Activated CD4-positive, alpha-beta T cell treated with anti-CD3 and anti-CD28 coated beads, Interleukin-2, amount 10 ng/mL, durations not matched to agents 24 days and 14 days (primary cell): ENCODE data around the gene ATP9B. TPM values are rescaled to one million over a fixed set of nuclear protein-coding genes. Genes with fewer than 3 reads are reported as not detected.

Source experiments
- DNase-seq: peaks from one replicate; pipeline ENCODE4 v3.0.0; 2022
- H3K27ac Mint-ChIP-seq: one replicate; pipeline ENCODE4 v1.8.0; 2022; ENCODE audit warnings: mild to moderate bottlenecking, mixed read lengths
- H3K27me3 Mint-ChIP-seq: one replicate; pipeline ENCODE4 v1.8.0; 2022; ENCODE audit warnings: mixed read lengths
- H3K36me3 Mint-ChIP-seq: one replicate; pipeline ENCODE4 v1.8.0; 2022; ENCODE audit warnings: low read depth, mild to moderate bottlenecking, mixed read lengths
- H3K4me1 Mint-ChIP-seq: one replicate; pipeline ENCODE4 v1.8.0; 2021; ENCODE audit warnings: mixed read lengths
- H3K4me3 Mint-ChIP-seq: one replicate; pipeline ENCODE4 v1.8.0; 2022; ENCODE audit warnings: mild to moderate bottlenecking, moderate library complexity, mixed read lengths
- H3K9me3 Mint-ChIP-seq: one replicate; pipeline ENCODE4 v1.8.0; 2021; ENCODE audit warnings: mixed read lengths
- intact Hi-C: fragments of 100-400 bp; cut with micrococcal nuclease; formaldehyde crosslinking; loops from one replicate; pipeline ENCODE4 v1.15.1; 2023
- total RNA-seq: library from RNA; stranded (reverse); gene quantifications from 2 replicates; pipeline ENCODE4 v1.2.3, GENCODE V29; 2022

The ATP9B gene
- total RNA-seq, 1 donor from 2014 or later: 30.3 TPM

DNA sequence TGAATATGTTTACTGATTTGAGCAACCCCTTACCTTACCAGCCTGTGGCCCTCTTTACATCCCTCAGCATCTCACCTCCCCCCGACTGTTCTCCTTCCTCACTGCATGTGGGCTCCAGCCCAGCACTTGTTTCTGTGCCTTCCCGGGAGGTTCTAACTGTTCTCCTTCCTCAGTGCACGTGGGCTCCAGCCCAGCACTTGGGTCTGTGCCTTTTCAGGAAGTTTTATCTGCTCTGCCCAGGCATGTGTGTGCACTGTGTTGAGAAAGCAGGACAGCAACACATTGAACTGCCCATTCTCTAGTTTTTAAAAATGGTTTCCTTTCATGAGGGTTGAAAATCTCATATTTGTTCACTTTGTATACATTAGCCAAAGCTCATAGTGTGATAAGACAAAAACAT lies 158.4 kb downstream of the ATP9B start:
- H3K4me3 Mint-ChIP-seq: no peak overlapping the region
- H3K9me3 Mint-ChIP-seq: no peaks in the 10 kb centered on the region
- H3K36me3 Mint-ChIP-seq: no peaks in the 10 kb centered on the region
- no peaks in the 10 kb centered on the region for H3K27me3 Mint-ChIP-seq
- H3K4me1 Mint-ChIP-seq: no peaks in the 10 kb centered on the region
- intact Hi-C loops: no loop called here
- H3K27ac Mint-ChIP-seq: peak overlapping the region; percentile 42
- DNase-seq: no peak

DNA sequence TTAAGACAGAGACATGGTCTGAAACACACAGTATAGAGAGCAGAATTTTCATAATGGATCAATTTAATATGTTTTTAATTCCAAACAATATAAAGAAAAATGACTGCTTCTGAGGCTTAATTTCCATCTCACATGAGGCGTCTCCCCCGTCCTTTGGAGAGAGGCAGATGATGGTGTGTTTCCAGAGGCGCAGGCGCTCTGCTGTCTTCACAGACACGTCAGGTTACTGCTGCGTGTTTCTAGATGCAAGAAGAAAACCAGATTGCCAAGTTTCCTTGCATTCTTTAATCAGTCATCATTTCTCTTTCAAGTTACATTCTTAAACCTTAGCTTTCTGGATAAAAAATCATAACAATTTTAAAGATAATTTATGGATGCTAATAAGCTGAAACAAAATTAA lies 160.2 kb downstream of the ATP9B start:
- no peaks in the 10 kb centered on the region for H3K36me3 Mint-ChIP-seq
- intact Hi-C loops: no loop called here

DNA sequence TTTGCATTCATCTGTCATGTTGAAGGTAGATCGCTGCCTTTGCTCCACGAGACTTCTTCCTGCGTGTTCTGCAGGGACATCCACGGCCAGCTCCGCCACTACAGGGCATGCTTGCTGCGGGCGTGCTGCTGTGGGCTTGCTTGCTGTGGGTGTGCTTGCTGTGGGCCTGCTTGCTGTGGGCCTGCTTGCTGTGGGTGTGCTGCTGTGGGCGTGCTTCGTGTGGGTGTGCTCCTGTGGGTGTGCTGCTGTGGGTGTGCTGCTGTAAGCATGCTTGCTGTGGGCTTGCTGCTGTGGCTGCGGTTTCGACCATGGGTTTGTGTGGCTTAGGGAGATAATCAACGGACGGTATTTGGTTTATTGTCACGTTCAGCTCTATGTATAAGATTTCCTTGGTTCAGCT lies 165.2 kb downstream of the ATP9B start:
- Mint-ChIP-seq H3K9me3 (no peaks in the 10 kb centered on the region), H3K4me1 (no peaks in the 10 kb centered on the region), H3K27ac (no peak overlapping the region), H3K27me3 (no peaks in the 10 kb centered on the region), H3K4me3 (no peak overlapping the region), H3K36me3 (no peaks in the 10 kb centered on the region)
- intact Hi-C loops: no loop called here
- DNase-seq: peak; percentile 41

More for the DNA sequence above, 160.2 kb downstream of the ATP9B start:
- Mint-ChIP-seq H3K27ac (no peak overlapping the region), H3K9me3 (no peaks in the 10 kb centered on the region), H3K4me3 (no peak overlapping the region), H3K4me1 (no peaks in the 10 kb centered on the region), H3K27me3 (no peaks in the 10 kb centered on the region)
- DNase-seq: no peak

DNA sequence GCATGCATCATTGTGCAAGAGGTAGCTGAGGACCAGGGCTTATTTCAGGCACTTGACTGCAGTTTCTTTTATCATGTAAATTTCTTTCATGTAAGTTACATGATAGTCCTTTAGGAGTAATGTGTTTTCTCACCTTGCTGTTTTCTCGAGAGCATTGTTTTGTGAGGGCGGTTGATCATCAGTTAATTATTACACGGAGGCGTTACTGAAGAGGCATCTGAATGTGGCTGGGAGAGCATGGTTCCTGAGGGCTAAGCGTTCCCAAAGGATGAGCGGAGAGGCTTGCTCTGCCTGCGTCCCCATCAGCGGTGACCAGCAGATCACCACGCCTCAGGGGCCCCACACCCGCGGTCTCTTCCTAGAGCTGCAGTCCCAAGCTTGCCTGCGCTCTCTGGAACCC lies 170.4 kb downstream of the ATP9B start:
- H3K27ac Mint-ChIP-seq: no peak overlapping the region

DNA sequence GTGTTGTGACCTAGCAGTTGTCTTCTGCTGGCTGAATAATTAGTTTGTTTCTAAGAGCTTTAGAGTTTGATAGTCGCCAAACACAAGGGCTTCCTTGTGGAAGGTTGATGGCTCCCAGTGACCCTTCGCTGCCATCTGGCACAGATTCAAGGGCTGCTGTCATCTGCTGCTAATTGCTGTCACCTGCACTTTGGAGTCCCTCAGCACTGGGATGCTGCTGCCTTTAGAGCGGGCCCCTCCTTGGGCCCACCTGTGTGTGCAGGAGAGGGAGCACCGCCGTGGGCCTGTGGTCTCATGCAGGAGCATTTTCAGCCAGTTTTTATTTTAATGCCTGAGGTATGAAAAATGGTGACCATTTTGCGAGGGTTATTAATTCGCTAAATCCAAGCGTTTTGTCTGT lies 172.6 kb downstream of the ATP9B start:
- peak; percentile 39 for DNase-seq
- H3K36me3 Mint-ChIP-seq: no peaks in the 10 kb centered on the region
- H3K27me3 Mint-ChIP-seq: peaks cover 2% of the 10 kb centered on the region
- intact Hi-C loops: no loop called here
- H3K9me3 Mint-ChIP-seq: no peaks in the 10 kb centered on the region
- H3K4me3 Mint-ChIP-seq: no peak overlapping the region
- H3K4me1 Mint-ChIP-seq: peaks cover 5% of the 10 kb centered on the region
- H3K27ac Mint-ChIP-seq: no peak overlapping the region

More for the DNA sequence above, 170.4 kb downstream of the ATP9B start:
- no peak overlapping the region for H3K4me3 Mint-ChIP-seq
- H3K27me3 Mint-ChIP-seq: no peaks in the 10 kb centered on the region
- no peak for DNase-seq
- H3K4me1 Mint-ChIP-seq: no peaks in the 10 kb centered on the region
- intact Hi-C loops: no loop called here
- no peaks in the 10 kb centered on the region for H3K36me3 Mint-ChIP-seq
- no peaks in the 10 kb centered on the region for H3K9me3 Mint-ChIP-seq

DNA sequence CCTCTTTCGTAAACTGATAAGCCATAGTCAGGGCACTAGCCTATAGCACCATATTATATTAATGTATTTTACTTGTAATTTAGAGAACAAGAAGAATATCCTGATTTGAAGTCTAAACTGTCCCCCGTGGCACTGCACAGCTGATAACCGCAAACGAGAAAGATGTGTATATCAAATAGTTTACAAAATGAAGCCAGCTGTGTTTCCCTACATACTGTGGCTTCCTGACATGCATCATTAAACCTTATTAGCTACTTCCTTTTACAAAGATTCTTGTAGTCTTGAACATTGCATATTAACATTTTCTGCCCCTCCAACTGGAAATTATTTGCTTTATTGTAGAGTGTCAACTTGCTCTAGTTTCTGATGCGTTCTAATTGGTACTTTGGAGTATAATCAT lies 173.1 kb downstream of the ATP9B start:
- Mint-ChIP-seq H3K36me3 (no peaks in the 10 kb centered on the region), H3K9me3 (no peaks in the 10 kb centered on the region), H3K4me1 (peaks cover 5% of the 10 kb centered on the region), H3K27me3 (peaks cover 2% of the 10 kb centered on the region), H3K4me3 (no peak overlapping the region), H3K27ac (no peak overlapping the region)
- peak; percentile 16 for DNase-seq
- intact Hi-C loops: no loop called here

DNA sequence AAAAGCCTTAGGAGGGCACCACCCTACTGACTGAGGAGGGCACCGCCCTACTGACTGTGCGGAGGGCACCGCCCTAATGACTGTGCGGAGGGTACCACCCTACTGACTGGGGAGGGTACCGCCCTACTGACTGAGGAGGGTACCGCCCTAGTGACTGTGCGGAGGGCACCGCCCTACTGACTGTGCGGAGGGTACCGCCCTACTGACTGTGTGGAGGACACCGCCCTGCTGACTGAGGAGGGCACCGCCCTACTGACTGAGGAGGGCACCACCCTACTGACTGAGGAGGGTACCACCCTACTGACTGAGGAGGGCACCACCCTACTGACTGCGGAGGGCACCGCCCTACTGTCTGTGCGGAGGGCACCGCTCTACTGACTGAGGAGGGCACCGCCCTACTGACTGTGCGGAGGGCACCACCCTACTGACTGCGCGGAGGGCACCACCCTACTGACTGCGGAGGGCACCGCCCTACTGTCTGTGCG lies 176.4 kb downstream of the ATP9B start:
- Mint-ChIP-seq H3K4me3 (no peak overlapping the region), H3K27me3 (peaks cover 2% of the 10 kb centered on the region), H3K4me1 (peaks cover 7% of the 10 kb centered on the region), H3K9me3 (no peaks in the 10 kb centered on the region), H3K27ac (no peak overlapping the region), H3K36me3 (no peaks in the 10 kb centered on the region)
- DNase-seq: peak; percentile 56
- intact Hi-C loops: loop anchor here (1.0 to 2.0 kb wide), 3 partner anchors 175 to 370 kb away; no protein-coding TSS in a partner anchor

DNA sequence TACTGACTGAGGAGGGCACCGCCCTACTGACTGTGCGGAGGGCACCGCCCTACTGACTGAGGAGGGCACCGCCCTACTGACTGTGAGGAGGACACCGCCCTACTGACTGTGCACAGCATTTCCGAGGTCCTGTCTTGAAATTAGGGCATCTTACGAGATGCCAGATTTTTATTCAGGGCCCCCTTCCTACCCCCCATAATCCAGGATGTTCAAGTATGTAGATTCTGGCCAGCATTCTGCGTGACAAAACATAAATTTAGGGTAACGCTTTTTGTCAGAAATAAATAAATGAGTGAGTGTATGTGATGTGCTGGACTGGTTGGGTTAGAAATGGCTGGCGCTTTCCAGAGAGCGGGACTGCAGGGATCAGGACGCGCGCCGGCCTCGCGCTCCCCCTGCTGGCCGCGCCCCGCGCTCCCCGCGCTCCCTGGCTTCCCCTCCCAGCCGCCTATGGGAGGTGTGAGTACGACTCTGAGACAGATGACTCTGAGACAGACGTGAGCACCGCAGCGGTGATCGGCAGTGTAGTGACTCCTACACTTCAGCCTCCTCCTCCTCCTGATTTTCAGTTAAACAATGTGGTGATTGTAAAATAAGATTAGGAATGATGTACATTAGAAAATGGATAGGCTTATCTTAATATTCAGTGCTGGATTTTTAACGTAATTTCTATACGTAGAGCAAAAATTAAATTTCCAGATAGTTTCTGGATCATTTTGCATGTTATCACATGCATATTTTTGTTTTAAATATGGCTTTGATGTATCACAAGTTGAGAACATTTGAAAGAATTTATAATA lies 177.3 kb downstream of the ATP9B start:
- H3K4me3 Mint-ChIP-seq: peak overlapping the region; percentile 37
- H3K36me3 Mint-ChIP-seq: no peaks in the 10 kb centered on the region
- H3K4me1 Mint-ChIP-seq: peaks cover 7% of the 10 kb centered on the region
- intact Hi-C loops: loop anchor here (1.0 to 2.0 kb wide), 3 partner anchors 176 to 371 kb away; no protein-coding TSS in a partner anchor
- DNase-seq: peak; percentile 90
- no peaks in the 10 kb centered on the region for H3K9me3 Mint-ChIP-seq
- peaks cover 2% of the 10 kb centered on the region for H3K27me3 Mint-ChIP-seq
- peak overlapping the region; percentile 60 for H3K27ac Mint-ChIP-seq

DNA sequence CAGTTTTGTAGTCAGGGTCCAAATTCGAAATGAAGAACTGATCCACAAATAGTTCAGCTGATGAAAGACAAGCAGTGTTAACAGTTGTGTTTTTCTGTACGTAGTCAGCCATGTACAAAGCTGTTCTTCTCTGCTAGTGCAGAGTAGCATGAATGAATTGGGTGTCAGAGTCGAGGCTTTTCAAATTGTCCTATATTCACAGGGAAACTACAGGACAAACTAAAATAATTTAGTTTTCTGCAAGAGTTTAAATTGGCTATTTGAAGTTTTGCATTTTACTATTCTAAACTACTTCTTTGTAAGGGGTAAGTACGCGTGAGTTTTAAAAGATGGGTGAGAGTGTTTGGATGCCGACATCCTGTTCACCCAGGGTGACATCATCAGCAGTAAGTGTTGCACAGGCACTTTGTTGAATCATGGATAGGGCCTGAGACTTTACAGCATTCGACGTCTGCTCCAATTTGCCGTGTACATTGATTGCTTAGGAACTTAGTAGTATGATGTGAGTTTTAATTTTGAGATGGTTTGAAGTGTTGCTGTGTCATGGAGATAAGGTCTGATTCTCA lies 179.4 kb downstream of the ATP9B start:
- Mint-ChIP-seq H3K9me3 (no peaks in the 10 kb centered on the region), H3K27me3 (peaks cover 2% of the 10 kb centered on the region), H3K4me1 (peaks cover 10% of the 10 kb centered on the region), H3K4me3 (no peak overlapping the region), H3K36me3 (no peaks in the 10 kb centered on the region), H3K27ac (no peak overlapping the region)
- intact Hi-C loops: no loop called here
- DNase-seq: peak; percentile 50

DNA sequence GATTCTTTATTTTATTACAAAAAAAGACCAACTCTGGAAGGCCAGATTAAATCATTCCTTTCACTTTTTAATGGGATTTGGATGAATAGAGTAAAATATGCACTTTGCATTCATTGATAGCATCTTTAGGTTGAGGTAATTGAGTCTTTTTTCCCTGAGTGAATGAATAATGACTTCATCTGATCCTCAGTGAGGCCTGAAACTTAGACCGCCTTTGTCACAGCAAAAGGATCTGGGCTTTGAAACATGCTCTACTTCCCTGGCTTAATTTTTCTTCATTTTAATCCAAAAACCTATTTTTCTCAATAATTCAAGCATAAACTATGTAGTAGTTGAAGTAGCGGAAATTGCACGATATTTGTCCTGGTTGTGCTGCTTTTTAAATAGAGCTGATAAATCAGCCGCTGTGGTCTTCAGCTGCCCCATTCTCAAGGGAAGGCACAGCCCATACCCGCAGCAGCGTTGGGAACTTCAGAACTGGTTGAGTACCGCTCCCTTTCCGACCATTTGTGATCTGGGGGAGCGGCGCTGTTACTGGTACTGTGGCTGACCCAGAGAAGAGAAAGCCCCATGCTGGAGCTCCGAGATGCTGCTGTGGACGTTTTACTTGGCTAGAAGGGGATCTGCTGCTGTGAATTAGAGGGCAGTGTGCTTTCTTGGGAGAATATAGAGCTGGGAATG lies 181.2 kb downstream of the ATP9B start:
- Mint-ChIP-seq H3K27ac (no peak overlapping the region), H3K9me3 (no peaks in the 10 kb centered on the region), H3K36me3 (no peaks in the 10 kb centered on the region), H3K4me1 (peaks cover 10% of the 10 kb centered on the region), H3K27me3 (peaks cover 2% of the 10 kb centered on the region), H3K4me3 (no peak overlapping the region)
- peak; percentile 24 for DNase-seq
- intact Hi-C loops: no loop called here

DNA sequence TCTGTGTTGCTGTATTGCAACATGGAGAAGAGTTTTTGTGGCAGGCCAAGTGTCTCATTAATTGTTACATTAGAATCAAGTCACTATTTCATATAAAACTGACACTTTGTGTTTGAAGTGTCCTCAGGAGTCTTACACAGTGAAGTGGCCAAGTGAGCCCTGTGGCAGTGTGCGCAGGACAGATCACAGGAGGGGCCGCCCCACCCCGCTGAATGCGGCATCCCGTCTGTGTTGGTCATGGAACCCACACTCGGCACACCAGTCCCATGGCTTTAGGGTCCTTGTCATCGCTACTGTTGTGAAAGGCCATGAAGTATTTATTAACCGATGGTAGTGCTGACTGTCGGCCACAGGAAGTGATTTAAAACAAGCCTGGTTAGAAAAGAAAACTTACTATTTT lies 181.8 kb downstream of the ATP9B start:
- Mint-ChIP-seq H3K27ac (no peak overlapping the region), H3K9me3 (no peaks in the 10 kb centered on the region), H3K4me3 (no peak overlapping the region), H3K27me3 (peaks cover 2% of the 10 kb centered on the region), H3K36me3 (no peaks in the 10 kb centered on the region), H3K4me1 (peaks cover 10% of the 10 kb centered on the region)
- DNase-seq: peak; percentile 47
- intact Hi-C loops: no loop called here

DNA sequence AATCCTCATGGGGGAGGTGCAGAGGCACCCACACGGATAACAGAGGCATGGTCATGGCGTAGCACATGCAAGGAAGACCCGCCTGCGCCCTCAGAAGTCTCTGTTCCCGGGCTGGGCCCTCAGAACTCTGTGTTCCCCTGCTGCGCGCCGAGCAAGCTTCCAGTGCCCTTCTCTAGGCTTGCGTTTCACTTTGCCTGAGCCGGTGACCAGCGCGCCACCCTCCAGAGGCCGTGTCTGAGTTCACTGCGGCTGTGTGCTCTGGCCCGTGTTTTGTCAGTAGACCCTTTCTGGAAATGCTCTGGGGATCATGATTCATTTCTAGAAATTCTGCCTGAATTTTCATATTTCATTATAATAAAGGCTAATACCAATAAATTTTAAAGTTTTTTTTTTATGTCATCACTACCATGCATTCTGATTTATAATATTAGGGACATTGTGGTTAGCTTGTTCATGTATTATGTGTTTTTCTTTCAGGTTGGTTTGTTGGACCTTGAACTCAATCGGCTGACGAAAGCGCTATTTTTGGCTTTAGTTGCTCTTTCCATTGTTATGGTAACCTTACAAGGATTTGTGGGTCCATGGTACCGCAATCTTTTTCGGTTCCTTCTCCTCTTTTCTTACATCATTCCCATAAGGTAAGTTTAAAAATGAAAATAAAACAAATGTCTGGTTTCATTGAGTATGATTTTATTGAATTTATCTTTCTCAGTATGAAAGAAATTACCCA lies 183.9 kb downstream of the ATP9B start:
- H3K36me3 Mint-ChIP-seq: no peaks in the 10 kb centered on the region
- no peak overlapping the region for H3K4me3 Mint-ChIP-seq
- H3K27ac Mint-ChIP-seq: no peak overlapping the region
- intact Hi-C loops: no loop called here
- no peaks in the 10 kb centered on the region for H3K9me3 Mint-ChIP-seq
- H3K4me1 Mint-ChIP-seq: peaks cover 5% of the 10 kb centered on the region
- DNase-seq: peak; percentile 17
- H3K27me3 Mint-ChIP-seq: no peaks in the 10 kb centered on the region

DNA sequence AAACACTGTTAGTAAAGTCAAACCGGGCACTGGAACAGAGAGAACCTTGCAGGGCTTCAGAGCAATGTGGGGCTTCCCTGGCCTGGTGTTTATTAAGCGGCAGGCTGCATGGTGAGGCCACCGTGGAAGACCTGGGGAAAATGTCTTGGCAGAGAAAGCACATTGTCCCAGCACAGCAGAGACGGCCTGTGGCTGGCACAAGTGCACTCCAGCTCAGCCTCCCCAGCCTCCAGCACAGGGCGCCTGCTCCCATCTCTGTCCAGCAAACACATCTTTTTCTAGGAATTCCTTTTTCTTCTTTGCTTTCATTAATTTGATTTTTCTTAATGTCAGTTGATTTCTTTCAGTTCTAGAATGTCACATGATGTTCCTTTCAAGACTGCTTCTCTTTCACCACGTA lies 188.3 kb downstream of the ATP9B start:
- Mint-ChIP-seq H3K9me3 (no peaks in the 10 kb centered on the region), H3K4me1 (no peaks in the 10 kb centered on the region), H3K27ac (no peak overlapping the region), H3K36me3 (no peaks in the 10 kb centered on the region), H3K4me3 (no peak overlapping the region), H3K27me3 (no peaks in the 10 kb centered on the region)
- no peak for DNase-seq
- intact Hi-C loops: no loop called here
